Neural crest cell (in vitro differentiated cells): ENCODE results near the gene GPAT3. TPM values are rescaled to one million over a fixed set of nuclear protein-coding genes. Genes with fewer than 3 reads are reported as not detected.
A peak's percentile ranks its signal among the peaks of the same experiment; 100 is the strongest.

Experiments used
- DNase-seq: peaks from one replicate; pipeline ENCODE4 v3.0.0; 2021; ENCODE audit warnings: low read depth, mixed read lengths, low spot score
- H3K27ac Mint-ChIP-seq: one replicate; pipeline ENCODE4 v1.8.0; 2021; ENCODE audit warnings: mild to moderate bottlenecking, mixed read lengths; ENCODE audit not compliant: unreplicated experiment
- H3K27me3 Mint-ChIP-seq: 2 replicates; pipeline ENCODE4 v1.8.0; 2021; ENCODE audit warnings: low read depth, mild to moderate bottlenecking, mixed read lengths
- H3K36me3 Mint-ChIP-seq: 2 replicates; pipeline ENCODE4 v1.8.0; 2021; ENCODE audit warnings: low read depth, mild to moderate bottlenecking, mixed read lengths
- H3K4me1 Mint-ChIP-seq: 2 replicates; pipeline ENCODE4 v1.8.0; 2021; ENCODE audit warnings: mixed read lengths
- H3K4me3 Mint-ChIP-seq: one replicate; pipeline ENCODE4 v1.8.0; 2021; ENCODE audit warnings: mild to moderate bottlenecking, mixed read lengths
- H3K9me3 Mint-ChIP-seq: 2 replicates; pipeline ENCODE4 v1.8.0; 2021; ENCODE audit warnings: mixed read lengths
- CTCF ChIP-seq: fragments of 200-600 bp; sonication (generic); conservative IDR thresholded peaks from 2 replicates; pipeline ENCODE4 v1.5.0; 2021; ENCODE audit warnings: antibody characterized with exemption, mild to moderate bottlenecking
- total RNA-seq: library from RNA; stranded (reverse); gene quantifications from 2 replicates; pipeline ENCODE4 v1.2.1, GENCODE V29; 2021

GPAT3 gene
- total RNA-seq, 1 donor from 2014 or later, result not detected

- no peak for TF ChIP-seq CTCF
- no peak for DNase-seq
These were observed 89.9 kb downstream of the GPAT3 start for GRCh38 chr4:83625821-83626220.

GRCh38 chr4:83626245-83626836 lies 90.4 kb downstream of the GPAT3 start:
- H3K36me3 Mint-ChIP-seq, result peaks cover 2% of the 10 kb centered on the region
- no peak overlapping the region for H3K4me3 Mint-ChIP-seq
- H3K27ac Mint-ChIP-seq, result no peak overlapping the region
- no peak for DNase-seq
- H3K4me1 Mint-ChIP-seq, result no peaks in the 10 kb centered on the region
- peaks cover 7% of the 10 kb centered on the region for H3K9me3 Mint-ChIP-seq
- no peak for TF ChIP-seq CTCF
- no peaks in the 10 kb centered on the region for H3K27me3 Mint-ChIP-seq

More at GRCh38 chr4:83625821-83626220, 89.9 kb downstream of the GPAT3 start:
- no peak overlapping the region for H3K27ac Mint-ChIP-seq
- H3K9me3 Mint-ChIP-seq, result peaks cover 10% of the 10 kb centered on the region
- no peak overlapping the region for H3K4me3 Mint-ChIP-seq
- H3K4me1 Mint-ChIP-seq, result no peaks in the 10 kb centered on the region
- H3K36me3 Mint-ChIP-seq, result peaks cover 5% of the 10 kb centered on the region
- no peaks in the 10 kb centered on the region for H3K27me3 Mint-ChIP-seq

GRCh38 chr4:83629945-83630721 lies 94.2 kb downstream of the GPAT3 start:
- TF ChIP-seq CTCF, result no peak
- H3K36me3 Mint-ChIP-seq, result no peaks in the 10 kb centered on the region
- no peak overlapping the region for H3K27ac Mint-ChIP-seq
- H3K4me3 Mint-ChIP-seq, result no peak overlapping the region
- H3K27me3 Mint-ChIP-seq, result peaks cover 3% of the 10 kb centered on the region
- H3K4me1 Mint-ChIP-seq, result no peaks in the 10 kb centered on the region
- H3K9me3 Mint-ChIP-seq, result no peaks in the 10 kb centered on the region
- no peak for DNase-seq

- H3K9me3 Mint-ChIP-seq, result no peaks in the 10 kb centered on the region
- TF ChIP-seq CTCF, result no peak
- H3K4me1 Mint-ChIP-seq, result no peaks in the 10 kb centered on the region
- peaks cover 3% of the 10 kb centered on the region for H3K27me3 Mint-ChIP-seq
- no peak overlapping the region for H3K27ac Mint-ChIP-seq
- no peak overlapping the region for H3K4me3 Mint-ChIP-seq
- DNase-seq, result no peak
- H3K36me3 Mint-ChIP-seq, result no peaks in the 10 kb centered on the region
These were observed 95.2 kb downstream of the GPAT3 start for GRCh38 chr4:83631066-83631465.

GRCh38 chr4:83636930-83637329 lies 101.0 kb downstream of the GPAT3 start:
- Mint-ChIP-seq H3K27me3 (peaks cover 19% of the 10 kb centered on the region), H3K4me3 (no peak overlapping the region), H3K27ac (peak overlapping the region; percentile 79), H3K36me3 (no peaks in the 10 kb centered on the region), H3K9me3 (no peaks in the 10 kb centered on the region), H3K4me1 (no peaks in the 10 kb centered on the region)
- no peak for DNase-seq
- TF ChIP-seq CTCF, result no peak
